Left renal cortex interstitium (tissue), 4 donors: ENCODE measurements around the gene SYT15. TPM values are rescaled to one million over a fixed set of nuclear protein-coding genes. Genes with fewer than 3 reads are reported as not detected.
"Not testable (repeated sequence)": the region's sequence is repeated elsewhere in the genome, so short reads cannot be mapped to it uniquely, and the experiment has no call there.

Experiments used
- DNase-seq, 4 donors: peaks; one replicate each; pipeline ENCODE4 v3.0.0-alpha.2; 2013; ENCODE audit warnings: low read depth in 4 of 4, low spot score in 2 of 4, missing footprints in 1 of 4
- polyA plus RNA-seq, 4 donors: library from polyadenylated mRNA; unstranded; fragments of 120-200 nt; gene quantifications; one replicate each; pipeline ENCODE4 v1.2.1, GENCODE V29; 2013; ENCODE audit not compliant: insufficient read length in 4 of 4

Gene SYT15
- 10 to 100 TPM in 2 of 4 donors, 1 to 10 TPM in 2; 6.1 to 16.1 (median 9.2) TPM for polyA plus RNA-seq

DNA sequence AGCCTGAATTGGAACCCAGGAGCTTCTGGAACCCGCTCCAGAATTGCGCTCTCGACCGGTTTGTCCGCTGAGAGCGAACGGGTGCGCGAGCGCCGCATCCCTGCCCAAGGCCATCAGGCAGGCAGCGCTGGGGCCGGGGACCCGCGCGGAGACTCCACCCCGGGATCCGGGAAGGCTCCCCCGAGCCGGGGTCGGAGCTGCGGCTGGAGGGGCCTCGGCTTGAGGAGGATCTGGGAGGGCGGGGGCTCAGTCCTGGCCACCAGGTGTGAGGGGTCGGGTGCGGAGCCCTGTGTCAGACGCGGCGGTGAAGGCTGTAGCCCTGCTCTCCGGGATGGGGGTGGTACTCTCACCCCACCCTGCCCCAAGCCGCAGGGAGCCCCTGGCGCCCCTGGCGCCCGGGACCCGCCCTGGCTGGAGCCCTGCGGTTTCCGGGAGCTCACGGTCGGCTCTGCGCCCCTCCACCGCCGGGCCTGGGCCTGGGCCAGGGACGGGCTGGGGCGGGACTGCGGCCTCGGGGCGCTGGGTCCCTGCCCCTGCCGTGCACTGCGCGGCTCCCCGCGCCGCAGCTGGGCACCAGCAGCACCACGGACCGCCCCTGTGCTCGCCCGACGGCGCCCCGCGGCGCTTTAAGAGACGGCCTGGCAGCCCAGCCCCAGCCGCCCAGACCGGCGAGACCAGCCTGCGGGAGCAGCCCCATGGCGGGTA lies at the start of gene SYT15:
TSS of gene SYT15 (plus strand) at position 655 of the 705 bp plus-strand sequence. CDS start at position 696, 41 bp downstream.
- not testable (repeated sequence) for DNase-seq

DNA sequence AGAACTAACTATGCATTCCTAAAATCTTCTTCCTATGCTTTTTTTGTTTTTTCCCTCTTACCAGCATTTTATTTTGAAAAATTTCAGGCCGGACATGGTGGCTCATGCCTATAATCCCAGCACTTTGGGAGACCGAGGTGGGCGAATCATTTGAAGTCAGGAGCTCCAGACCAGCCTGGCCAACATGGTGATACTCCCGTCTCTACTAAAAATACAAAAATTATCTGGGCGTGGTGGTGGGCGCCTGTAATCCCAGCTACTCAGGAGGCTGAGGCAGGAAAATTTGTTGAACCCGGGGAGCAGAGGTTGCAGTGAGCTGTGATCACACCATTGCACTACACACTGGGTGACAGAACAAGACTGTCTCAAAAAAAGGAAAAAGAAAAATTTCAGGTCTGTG lies 49.2 kb upstream of the SYT15 start:
- not testable (repeated sequence) for DNase-seq

GRCh38 chr10:46530249-46531186 lies 48.4 kb upstream of the SYT15 start:
- no peak for DNase-seq

DNA sequence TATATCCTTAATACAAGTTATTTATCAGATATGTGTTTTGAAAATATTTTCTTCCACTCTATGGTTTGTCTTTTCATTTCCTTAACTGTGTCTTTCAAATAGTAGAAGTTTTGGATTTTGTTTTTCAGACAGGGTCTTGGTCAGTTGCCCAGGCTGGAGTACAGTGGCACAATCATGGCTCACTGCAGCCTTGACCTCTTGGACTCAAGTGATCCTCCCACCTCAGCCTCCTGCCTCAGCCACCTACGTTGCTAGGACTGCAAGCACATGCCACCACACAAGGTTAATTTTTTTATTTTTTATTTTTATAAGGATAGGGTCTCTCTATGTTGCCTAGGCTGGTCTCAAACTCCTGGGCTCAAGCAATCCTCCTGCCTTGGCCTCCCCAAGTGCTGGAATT lies 46.7 kb upstream of the SYT15 start:
- DNase-seq: not testable (repeated sequence)

DNA sequence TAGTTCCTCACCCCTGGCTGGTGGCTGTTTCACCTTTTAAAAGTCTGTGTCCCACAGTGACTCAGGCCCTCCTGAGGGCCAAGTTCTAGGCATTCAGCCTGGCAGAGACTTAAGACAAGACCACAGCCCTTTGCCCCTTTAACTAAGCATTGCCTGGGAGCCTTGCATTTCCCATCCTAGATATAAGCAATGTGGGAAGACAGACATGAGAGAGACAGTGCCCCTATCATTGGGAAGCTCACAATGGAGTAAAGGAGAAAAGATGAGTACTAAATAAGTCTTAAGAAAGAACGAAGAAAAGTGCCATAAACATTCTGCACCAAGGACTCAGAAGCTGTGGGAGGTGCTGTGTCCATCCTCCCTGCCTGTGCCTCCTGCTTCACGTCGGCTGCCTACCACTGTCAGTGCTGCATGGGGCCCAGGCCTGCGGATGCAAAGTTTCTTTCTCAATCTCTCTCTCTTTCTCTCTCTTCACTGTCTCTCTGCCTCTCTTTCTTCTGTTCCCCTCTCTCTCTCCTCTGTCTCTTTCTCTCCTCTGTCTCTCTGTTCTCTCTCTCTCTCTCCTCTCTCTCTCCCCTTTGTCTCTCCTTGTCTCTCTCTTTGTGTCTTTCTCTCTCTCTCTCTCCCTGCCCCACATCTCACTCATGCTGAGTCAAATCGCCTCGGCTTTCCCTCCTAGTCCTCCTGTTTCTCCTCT lies 44.0 kb upstream of the SYT15 start:
- DNase-seq: no peak

- no peak for DNase-seq
Measured at GRCh38 chr10:46536171-46536570, 42.8 kb upstream of the SYT15 start.

- DNase-seq: no peak
Measured at GRCh38 chr10:46536781-46537180, 42.1 kb upstream of the SYT15 start.

DNA sequence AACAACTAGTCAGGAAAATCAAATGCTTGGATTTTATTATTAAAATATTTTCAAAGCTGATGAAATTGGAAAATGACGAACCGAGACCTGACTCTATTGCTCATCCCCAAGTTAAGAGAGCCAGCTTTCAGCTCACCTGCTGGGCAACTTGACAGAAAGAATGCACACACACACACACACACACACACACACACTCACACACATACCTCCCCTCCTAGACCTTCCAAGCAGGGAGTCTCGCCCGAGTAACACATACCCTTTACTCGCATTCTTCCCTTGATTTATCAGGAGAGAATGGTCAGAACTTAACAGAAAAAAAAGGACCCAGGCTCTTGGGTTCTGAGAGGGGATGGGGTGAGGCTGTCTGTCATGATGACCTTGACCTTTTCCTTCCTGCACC lies 41.6 kb upstream of the SYT15 start:
- DNase-seq: no peak

- no peak for DNase-seq
Measured at GRCh38 chr10:46538155-46538554, 40.8 kb upstream of the SYT15 start.

- DNase-seq: no peak
Measured at GRCh38 chr10:46538717-46539426, 40.1 kb upstream of the SYT15 start.

GRCh38 chr10:46539596-46540411 lies 39.1 kb upstream of the SYT15 start:
- no peak for DNase-seq

- no peak for DNase-seq
Measured at GRCh38 chr10:46540412-46541016, 38.4 kb upstream of the SYT15 start.

DNA sequence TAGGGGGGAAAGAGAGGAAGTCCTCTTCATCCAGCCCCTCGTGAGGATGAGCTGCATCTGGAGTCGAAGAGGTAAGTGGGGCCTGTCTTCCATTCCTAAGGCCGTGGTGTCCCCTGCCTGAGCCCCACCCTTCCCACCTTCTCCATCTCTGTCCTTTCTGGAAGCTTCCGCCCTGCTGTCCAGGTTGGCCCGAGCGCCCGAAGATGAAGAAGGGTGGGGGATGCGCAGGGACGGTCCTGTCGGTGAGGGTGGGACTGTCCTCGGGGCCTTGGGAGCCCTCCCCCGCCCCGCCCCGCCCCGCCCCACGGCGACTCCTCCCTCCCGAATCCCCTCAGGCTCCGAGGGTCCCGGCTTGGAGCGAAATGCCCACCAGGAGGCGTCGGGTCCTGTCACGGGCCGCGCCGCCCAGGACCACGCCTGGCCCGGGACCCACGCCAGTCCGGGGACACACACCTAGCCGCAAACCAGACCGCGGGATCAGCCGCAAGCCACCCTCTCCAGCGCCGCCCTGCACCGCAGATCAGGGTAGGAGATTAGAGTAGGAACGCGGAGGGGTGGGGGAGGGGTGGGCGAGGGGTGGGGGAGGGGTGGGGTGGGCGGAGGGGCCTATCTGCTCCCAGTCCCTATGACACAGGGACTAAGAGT lies 37.8 kb upstream of the SYT15 start:
- DNase-seq: no peak

DNA sequence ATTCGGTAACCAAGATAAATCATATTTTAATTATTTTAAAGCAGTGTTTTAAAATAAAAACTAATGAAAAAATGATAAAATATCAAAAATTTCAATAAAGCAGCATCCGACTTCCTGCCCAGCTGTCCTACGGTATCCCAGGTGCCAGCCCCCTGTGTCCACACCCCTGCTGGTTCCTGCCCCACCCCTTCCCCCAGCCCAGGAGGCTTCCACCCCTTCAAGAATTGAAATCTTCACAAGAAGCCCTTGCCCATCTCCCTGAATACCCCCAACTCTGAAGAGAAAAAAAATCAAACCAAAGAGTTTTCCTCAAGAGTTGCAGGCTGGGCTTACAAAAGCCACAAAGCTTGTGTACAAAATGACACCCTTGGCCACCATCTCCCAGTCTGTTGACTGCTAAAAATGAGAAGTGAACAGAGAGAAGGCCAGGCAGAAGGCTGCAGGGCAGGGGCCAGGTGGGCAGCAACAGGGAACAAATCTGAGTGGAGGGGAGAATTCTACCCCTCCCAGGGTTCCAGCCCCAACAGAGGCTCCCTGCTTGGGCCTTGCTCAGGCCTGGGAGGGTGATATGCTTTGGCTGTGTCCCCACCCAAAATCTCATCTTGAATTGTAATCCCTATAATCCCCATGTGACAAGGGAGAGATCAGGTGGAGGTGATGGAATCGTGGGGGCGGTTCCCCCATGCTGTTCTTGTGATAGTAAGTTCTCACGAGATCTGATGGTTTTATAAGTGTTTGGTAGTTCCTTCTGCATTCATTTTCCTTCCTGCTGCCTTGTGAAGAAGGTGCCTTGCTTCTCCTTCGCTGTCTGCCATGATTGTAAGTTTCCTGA lies 37.0 kb upstream of the SYT15 start:
- DNase-seq: no peak

- no peak for DNase-seq
Measured at GRCh38 chr10:46542567-46543465, 36.1 kb upstream of the SYT15 start.

GRCh38 chr10:46543466-46544377 lies 35.2 kb upstream of the SYT15 start:
- DNase-seq: no peak
